KBM-7 (cell line): ENCODE measurements around the gene SLC35B1.

Source experiments
- DNase-seq: peaks from one replicate; pipeline ENCODE4 v3.0.0-alpha.2; 2015
- in situ Hi-C: fragments of 300-500 bp; cut with MboI; formaldehyde crosslinking; loops from 2 replicates; pipeline ENCODE4 v1.14.3; 2020; ENCODE audit warnings: low sequenced_read_pairs, low pct_unique_long_range_greater_than_20kb, mixed read lengths

The SLC35B1 gene

GRCh38 chr17:49707608-49708514, at the start of gene SLC35B1:
Gene SLC35B1, minus strand, starts transcription at chr17:49707964. Its CDS starts 131 bp downstream, at chr17:49707833.
- in situ Hi-C loops = no loop called here

GRCh38 chr17:49757151-49757777, 49.5 kb upstream of the SLC35B1 start:
- DNase-seq = no peak
- in situ Hi-C loops = no loop called here

More at GRCh38 chr17:49707608-49708514, at the start of gene SLC35B1:
- peak; percentile 99 for DNase-seq

GRCh38 chr17:49756323-49757150, 48.8 kb upstream of the SLC35B1 start:
- DNase-seq = no peak
- in situ Hi-C loops = no loop called here

GRCh38 chr17:49755663-49756283, 48.0 kb upstream of the SLC35B1 start:
- in situ Hi-C loops = no loop called here
- no peak for DNase-seq

- in situ Hi-C loops = no loop called here
- no peak for DNase-seq
These were observed 46.2 kb upstream of the SLC35B1 start for GRCh38 chr17:49753959-49754391.

GRCh38 chr17:49752508-49752907, 44.7 kb upstream of the SLC35B1 start:
- no peak for DNase-seq
- in situ Hi-C loops = no loop called here

- no peak for DNase-seq
- in situ Hi-C loops = no loop called here
These were observed 42.0 kb upstream of the SLC35B1 start for GRCh38 chr17:49749730-49750129.

- in situ Hi-C loops = no loop called here
- no peak for DNase-seq
These were observed 41.0 kb upstream of the SLC35B1 start for GRCh38 chr17:49748791-49749190.

GRCh38 chr17:49748223-49748622, 40.5 kb upstream of the SLC35B1 start:
- in situ Hi-C loops = no loop called here
- no peak for DNase-seq

GRCh38 chr17:49747632-49748031, 39.9 kb upstream of the SLC35B1 start:
- no peak for DNase-seq
- in situ Hi-C loops = no loop called here

- peak; percentile 42 for DNase-seq
- in situ Hi-C loops = no loop called here
These were observed 39.2 kb upstream of the SLC35B1 start for GRCh38 chr17:49746791-49747490.

- in situ Hi-C loops = no loop called here
- no peak for DNase-seq
These were observed 37.7 kb upstream of the SLC35B1 start for GRCh38 chr17:49745175-49746139.

- in situ Hi-C loops = no loop called here
- peak; percentile 67 for DNase-seq
These were observed 34.4 kb upstream of the SLC35B1 start for GRCh38 chr17:49742166-49742638.

- DNase-seq = no peak
- in situ Hi-C loops = no loop called here
These were observed 33.9 kb upstream of the SLC35B1 start for GRCh38 chr17:49741692-49742076.

GRCh38 chr17:49741009-49741691, 33.4 kb upstream of the SLC35B1 start:
- DNase-seq = peak; percentile 48
- in situ Hi-C loops = no loop called here

GRCh38 chr17:49739641-49740271, 32.0 kb upstream of the SLC35B1 start:
- in situ Hi-C loops = no loop called here
- peak; percentile 94 for DNase-seq
